ENCODE data around the gene TCEA2.
A peak's percentile ranks its signal among the peaks of the same experiment; 100 is the strongest.

The TCEA2 gene

GRCh38 chr20:64036346-64037198, 26.4 kb upstream of the TCEA2 start:
- Histone ChIP-seq H3K36me3 (ENCODE audit: control insufficient read depth, insufficient read depth, low read length) (peaks cover 17% of the 10 kb centered on the region), H3K27ac (ENCODE audit: insufficient read depth, low read length, poor library complexity, severe bottlenecking) (peak overlapping the region; percentile 45), H3K9me3 (ENCODE audit: control insufficient read depth, low read length) (no peaks in the 10 kb centered on the region), H3K27me3 (replicated peaks; ENCODE audit: control insufficient read depth, insufficient read depth, low read length, poor library complexity, severe bottlenecking) (no peaks in the 10 kb centered on the region), H3K4me3 (ENCODE audit: insufficient read depth, low read depth, low read length, poor library complexity, severe bottlenecking) (no peak overlapping the region), H3K4me1 (ENCODE audit: control insufficient read depth, insufficient read depth, low read length, poor library complexity, severe bottlenecking) (peaks cover 71% of the 10 kb centered on the region)
- no peak for DNase-seq

DNA sequence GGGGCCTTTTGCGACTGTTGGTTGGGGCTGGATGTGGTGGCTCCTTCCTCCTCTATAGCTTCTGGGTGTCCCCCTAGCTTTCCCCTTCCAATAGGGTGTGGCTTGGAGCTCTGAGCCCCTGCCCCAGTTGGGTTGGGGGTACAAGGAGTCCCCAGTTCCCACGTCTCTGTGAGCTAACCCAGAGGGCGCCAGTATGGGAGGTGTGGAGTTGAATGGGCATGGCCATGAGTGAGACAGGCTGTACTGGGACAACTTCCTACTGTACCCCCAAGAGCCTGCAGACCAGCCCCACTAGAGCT, 25.9 kb upstream of the TCEA2 start:
- Histone ChIP-seq H3K4me3 (ENCODE audit: insufficient read depth, low read depth, low read length, poor library complexity, severe bottlenecking) (no peak overlapping the region), H3K27me3 (replicated peaks; ENCODE audit: control insufficient read depth, insufficient read depth, low read length, poor library complexity, severe bottlenecking) (no peaks in the 10 kb centered on the region), H3K36me3 (ENCODE audit: control insufficient read depth, insufficient read depth, low read length) (peaks cover 11% of the 10 kb centered on the region), H3K27ac (ENCODE audit: insufficient read depth, low read length, poor library complexity, severe bottlenecking) (peak overlapping the region; percentile 32), H3K4me1 (ENCODE audit: control insufficient read depth, insufficient read depth, low read length, poor library complexity, severe bottlenecking) (peaks cover 77% of the 10 kb centered on the region), H3K9me3 (ENCODE audit: control insufficient read depth, low read length) (no peaks in the 10 kb centered on the region)
- no peak for DNase-seq

DNA sequence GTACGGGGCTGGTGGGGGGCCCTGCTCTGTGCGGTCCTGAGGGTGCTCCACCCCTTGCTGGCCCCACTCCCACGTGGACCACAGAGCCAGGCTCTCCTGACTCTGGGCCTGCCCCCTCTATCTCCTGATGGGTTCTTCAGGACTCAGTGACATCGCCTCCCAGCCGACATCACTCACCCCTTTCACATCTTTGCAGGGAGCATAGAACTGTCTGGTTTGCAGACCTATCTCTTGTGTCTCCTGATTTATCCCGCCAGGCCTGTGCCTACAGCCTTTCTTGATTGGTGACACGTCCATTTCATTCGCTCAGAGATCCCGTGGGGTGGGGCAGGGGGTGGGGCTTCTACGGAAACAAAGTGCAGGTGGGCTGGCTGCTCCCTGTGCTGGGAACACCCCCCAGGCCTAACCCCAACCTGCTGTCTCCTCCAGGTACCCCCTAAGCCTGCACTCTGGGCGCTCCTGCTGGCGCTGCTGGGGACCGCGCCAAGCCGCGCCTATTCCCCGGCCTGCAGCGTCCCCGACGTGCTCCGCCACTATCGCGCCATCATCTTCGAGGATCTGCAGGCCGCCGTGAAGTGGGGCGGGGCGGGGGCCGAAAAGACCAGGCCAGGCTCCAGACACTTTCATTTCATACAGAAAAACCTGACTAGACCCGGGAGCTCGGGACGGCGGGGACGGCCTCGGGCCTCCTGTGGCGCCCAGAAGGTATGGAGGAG, 25.3 kb upstream of the TCEA2 start:
- Histone ChIP-seq H3K4me1 (ENCODE audit: control insufficient read depth, insufficient read depth, low read length, poor library complexity, severe bottlenecking) (peaks cover 79% of the 10 kb centered on the region), H3K4me3 (ENCODE audit: insufficient read depth, low read depth, low read length, poor library complexity, severe bottlenecking) (peak overlapping the region; percentile 66), H3K27me3 (replicated peaks; ENCODE audit: control insufficient read depth, insufficient read depth, low read length, poor library complexity, severe bottlenecking) (no peaks in the 10 kb centered on the region), H3K9me3 (ENCODE audit: control insufficient read depth, low read length) (no peaks in the 10 kb centered on the region), H3K36me3 (ENCODE audit: control insufficient read depth, insufficient read depth, low read length) (peaks cover 6% of the 10 kb centered on the region), H3K27ac (ENCODE audit: insufficient read depth, low read length, poor library complexity, severe bottlenecking) (peak overlapping the region; percentile 32)
- no peak for DNase-seq

- Histone ChIP-seq H3K36me3 (ENCODE audit: control insufficient read depth, insufficient read depth, low read length) (peaks cover 5% of the 10 kb centered on the region), H3K9me3 (ENCODE audit: control insufficient read depth, low read length) (no peaks in the 10 kb centered on the region), H3K4me3 (ENCODE audit: insufficient read depth, low read depth, low read length, poor library complexity, severe bottlenecking) (peak overlapping the region; percentile 66), H3K27ac (ENCODE audit: insufficient read depth, low read length, poor library complexity, severe bottlenecking) (peak overlapping the region; percentile 35), H3K4me1 (ENCODE audit: control insufficient read depth, insufficient read depth, low read length, poor library complexity, severe bottlenecking) (peaks cover 79% of the 10 kb centered on the region), H3K27me3 (replicated peaks; ENCODE audit: control insufficient read depth, insufficient read depth, low read length, poor library complexity, severe bottlenecking) (no peaks in the 10 kb centered on the region)
- DNase-seq = no peak
Measured at GRCh38 chr20:64038224-64038564, 24.8 kb upstream of the TCEA2 start.

- Histone ChIP-seq H3K4me3 (ENCODE audit: insufficient read depth, low read depth, low read length, poor library complexity, severe bottlenecking) (peak overlapping the region; percentile 66), H3K27ac (ENCODE audit: insufficient read depth, low read length, poor library complexity, severe bottlenecking) (peak overlapping the region; percentile 35), H3K9me3 (ENCODE audit: control insufficient read depth, low read length) (no peaks in the 10 kb centered on the region), H3K27me3 (replicated peaks; ENCODE audit: control insufficient read depth, insufficient read depth, low read length, poor library complexity, severe bottlenecking) (no peaks in the 10 kb centered on the region), H3K36me3 (ENCODE audit: control insufficient read depth, insufficient read depth, low read length) (peaks cover 4% of the 10 kb centered on the region), H3K4me1 (ENCODE audit: control insufficient read depth, insufficient read depth, low read length, poor library complexity, severe bottlenecking) (peaks cover 79% of the 10 kb centered on the region)
- peak; percentile 52 to 62 (median 53) for DNase-seq
Measured at GRCh38 chr20:64038565-64039292, 24.3 kb upstream of the TCEA2 start.

GRCh38 chr20:64039293-64040160, 23.5 kb upstream of the TCEA2 start:
- H3K36me3 ChIP-seq (ENCODE audit: control insufficient read depth, insufficient read depth, low read length) = no peaks in the 10 kb centered on the region
- no peaks in the 10 kb centered on the region for H3K27me3 ChIP-seq (replicated peaks; ENCODE audit: control insufficient read depth, insufficient read depth, low read length, poor library complexity, severe bottlenecking)
- peak overlapping the region; percentile 66 for H3K4me3 ChIP-seq (ENCODE audit: insufficient read depth, low read depth, low read length, poor library complexity, severe bottlenecking)
- peaks cover 72% of the 10 kb centered on the region for H3K4me1 ChIP-seq (ENCODE audit: control insufficient read depth, insufficient read depth, low read length, poor library complexity, severe bottlenecking)
- no peak for DNase-seq
- H3K27ac ChIP-seq (ENCODE audit: insufficient read depth, low read length, poor library complexity, severe bottlenecking) = peak overlapping the region; percentile 35
- H3K9me3 ChIP-seq (ENCODE audit: control insufficient read depth, low read length) = no peaks in the 10 kb centered on the region

- H3K9me3 ChIP-seq (ENCODE audit: control insufficient read depth, low read length) = no peaks in the 10 kb centered on the region
- H3K27me3 ChIP-seq (replicated peaks; ENCODE audit: control insufficient read depth, insufficient read depth, low read length, poor library complexity, severe bottlenecking) = no peaks in the 10 kb centered on the region
- peaks cover 63% of the 10 kb centered on the region for H3K4me1 ChIP-seq (ENCODE audit: control insufficient read depth, insufficient read depth, low read length, poor library complexity, severe bottlenecking)
- H3K36me3 ChIP-seq (ENCODE audit: control insufficient read depth, insufficient read depth, low read length) = no peaks in the 10 kb centered on the region
- DNase-seq = no peak
- no peak overlapping the region for H3K4me3 ChIP-seq (ENCODE audit: insufficient read depth, low read depth, low read length, poor library complexity, severe bottlenecking)
- H3K27ac ChIP-seq (ENCODE audit: insufficient read depth, low read length, poor library complexity, severe bottlenecking) = no peak overlapping the region
Measured at GRCh38 chr20:64040231-64041039, 22.6 kb upstream of the TCEA2 start.

GRCh38 chr20:64041040-64041780, 21.8 kb upstream of the TCEA2 start:
- Histone ChIP-seq H3K27me3 (replicated peaks; ENCODE audit: control insufficient read depth, insufficient read depth, low read length, poor library complexity, severe bottlenecking) (no peaks in the 10 kb centered on the region), H3K4me1 (ENCODE audit: control insufficient read depth, insufficient read depth, low read length, poor library complexity, severe bottlenecking) (peaks cover 57% of the 10 kb centered on the region), H3K4me3 (ENCODE audit: insufficient read depth, low read depth, low read length, poor library complexity, severe bottlenecking) (peak overlapping the region; percentile 69), H3K36me3 (ENCODE audit: control insufficient read depth, insufficient read depth, low read length) (no peaks in the 10 kb centered on the region), H3K27ac (ENCODE audit: insufficient read depth, low read length, poor library complexity, severe bottlenecking) (no peak overlapping the region), H3K9me3 (ENCODE audit: control insufficient read depth, low read length) (no peaks in the 10 kb centered on the region)
- DNase-seq = no peak

DNA sequence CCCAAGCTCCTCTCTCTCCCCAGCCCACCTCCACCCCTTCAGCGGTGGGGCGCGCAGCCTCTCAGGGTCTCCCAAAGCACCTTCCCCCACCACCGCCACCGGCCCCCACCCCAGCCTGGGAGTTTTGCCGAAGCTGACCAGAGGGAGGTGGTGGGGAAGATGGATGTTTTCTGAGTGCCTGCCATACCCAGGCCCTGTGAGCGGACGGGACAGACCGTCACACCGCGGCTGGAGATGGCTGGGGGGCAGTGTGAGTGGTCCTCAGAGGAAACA, 21.3 kb upstream of the TCEA2 start:
- Histone ChIP-seq H3K27me3 (replicated peaks; ENCODE audit: control insufficient read depth, insufficient read depth, low read length, poor library complexity, severe bottlenecking) (no peaks in the 10 kb centered on the region), H3K4me3 (ENCODE audit: insufficient read depth, low read depth, low read length, poor library complexity, severe bottlenecking) (peak overlapping the region; percentile 69), H3K9me3 (ENCODE audit: control insufficient read depth, low read length) (no peaks in the 10 kb centered on the region), H3K27ac (ENCODE audit: insufficient read depth, low read length, poor library complexity, severe bottlenecking) (peak overlapping the region; percentile 55), H3K36me3 (ENCODE audit: control insufficient read depth, insufficient read depth, low read length) (no peaks in the 10 kb centered on the region), H3K4me1 (ENCODE audit: control insufficient read depth, insufficient read depth, low read length, poor library complexity, severe bottlenecking) (peaks cover 52% of the 10 kb centered on the region)
- DNase-seq = no peak

All from effector memory CD4-positive, alpha-beta T cell (primary cell).